ENCODE results near the gene MYH2.

The MYH2 gene

DNA sequence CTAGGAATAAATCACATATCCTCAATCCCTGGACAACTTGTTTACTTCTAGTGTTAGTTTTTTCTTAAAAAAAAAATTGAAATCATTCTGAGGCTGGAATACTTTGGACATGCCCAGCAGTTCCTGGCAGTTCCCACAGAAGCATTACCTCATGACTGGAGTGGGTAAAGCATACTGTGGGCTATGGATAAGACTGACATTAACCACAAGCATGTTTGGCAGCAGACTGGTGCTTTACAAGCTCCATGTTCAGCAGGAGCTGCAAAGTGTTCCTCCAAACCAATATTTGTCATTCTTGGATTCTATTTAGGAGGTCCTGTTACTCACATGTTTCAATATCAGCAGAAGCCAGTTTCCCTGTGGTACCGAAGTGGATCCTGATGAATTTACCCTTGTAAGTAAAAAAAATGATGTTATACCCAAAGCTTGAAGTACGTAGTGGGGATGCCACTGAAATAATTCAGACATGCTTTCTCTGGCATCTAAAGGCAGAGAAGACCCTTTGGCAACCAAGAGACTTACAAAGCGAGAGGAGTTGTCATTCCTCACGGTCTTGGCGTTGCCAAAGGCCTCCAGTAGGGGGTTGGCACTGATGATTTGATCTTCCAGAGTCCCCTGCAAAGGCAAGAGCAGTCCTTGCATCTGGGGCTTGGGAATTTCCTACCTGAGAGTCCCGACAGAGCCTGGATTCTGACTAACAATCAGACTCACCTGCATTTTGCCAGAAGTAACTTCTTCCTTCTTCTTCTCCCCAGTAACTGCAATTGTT lies 36.0 kb downstream of the MYH2 start:
- no peak for DNase-seq

DNA sequence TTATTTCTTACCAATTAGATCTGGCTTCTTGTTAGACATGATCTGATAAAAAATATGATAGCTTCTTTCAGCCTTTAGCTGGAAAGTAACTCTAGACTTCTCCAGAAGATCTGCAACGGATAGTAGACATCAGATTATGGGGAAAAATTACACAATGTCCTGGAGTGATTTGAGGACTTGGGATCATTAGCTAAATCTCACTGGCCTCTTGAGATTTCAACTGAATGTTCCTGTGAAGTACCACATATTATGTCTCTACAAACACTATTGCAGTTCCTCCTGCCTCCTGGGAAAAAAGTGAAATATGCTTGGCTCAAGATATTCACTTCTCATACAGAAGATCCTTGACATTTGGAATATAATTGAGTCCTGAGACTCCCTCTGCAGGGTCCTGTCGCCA lies 36.6 kb downstream of the MYH2 start:
- no peak for DNase-seq

GRCh38 chr17:10499950-10500349 lies 49.5 kb downstream of the MYH2 start:
- DNase-seq = no peak

DNA sequence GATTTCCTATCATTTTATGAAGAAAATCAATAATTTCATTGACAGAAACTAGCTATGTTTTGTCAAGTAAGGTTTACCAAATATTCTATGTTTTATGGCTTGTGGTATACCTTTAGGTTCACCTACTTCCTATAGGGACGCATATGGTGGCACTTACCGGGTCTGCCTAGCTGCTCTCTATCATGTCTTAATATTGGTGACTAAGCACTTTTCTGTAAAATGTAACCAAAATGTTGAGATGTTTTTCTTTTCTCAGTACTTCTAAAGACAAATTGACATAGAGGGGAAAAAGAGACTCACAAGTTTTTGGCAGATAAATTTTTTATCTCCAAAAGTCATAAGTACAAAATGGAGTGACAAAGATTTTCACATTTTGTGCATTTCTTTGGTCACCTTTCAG lies 57.5 kb downstream of the MYH2 start:
- DNase-seq = no peak

GRCh38 chr17:10482252-10482651 lies 67.2 kb downstream of the MYH2 start:
- DNase-seq = no peak

- DNase-seq = no peak
Observed at GRCh38 chr17:10477701-10478100, 71.8 kb downstream of the MYH2 start.

DNA sequence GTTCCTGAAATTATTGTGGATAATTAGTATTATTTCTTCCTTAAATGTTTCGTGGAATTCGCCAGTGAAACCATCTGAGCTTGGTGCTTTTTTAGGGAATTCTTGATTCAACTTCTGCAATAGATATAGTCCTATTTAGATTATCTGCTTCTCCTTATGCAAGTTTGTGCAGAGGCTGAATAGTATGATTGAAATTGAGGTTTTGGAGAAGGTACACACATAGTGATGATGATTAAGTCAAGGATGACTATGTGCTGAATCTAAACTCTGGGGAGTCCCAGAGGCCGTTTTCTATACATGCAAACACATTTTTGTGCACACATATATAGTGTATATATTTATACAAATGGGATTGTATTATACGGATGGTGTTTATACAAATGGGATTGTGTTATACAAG lies 74.9 kb downstream of the MYH2 start:
- DNase-seq = no peak

DNA sequence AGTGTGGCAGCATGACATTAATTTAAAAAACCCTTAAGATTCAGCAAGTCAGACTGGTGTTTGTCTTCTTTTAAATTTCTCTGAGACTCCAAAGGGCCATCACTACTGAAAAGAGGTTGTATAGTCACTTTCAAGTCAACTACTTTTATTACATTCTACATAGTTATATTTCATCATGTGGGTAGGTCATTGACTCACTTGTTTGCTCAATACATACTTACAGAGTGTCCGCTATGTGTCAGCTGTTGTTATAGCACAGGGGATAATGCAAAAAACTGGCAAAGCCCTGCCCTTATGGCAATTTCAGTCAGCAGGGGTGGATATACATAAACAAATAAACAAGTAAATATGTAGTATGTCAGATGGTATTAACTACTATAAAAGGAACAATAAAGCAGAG lies 77.6 kb downstream of the MYH2 start:
- no peak for DNase-seq

Measured in SIG-M5 (cell line).